T-helper 17 cell (primary cell): ENCODE data around the gene CNGA1. TPM values are rescaled to one million over a fixed set of nuclear protein-coding genes. Genes with fewer than 3 reads are reported as not detected.
A peak's percentile ranks its signal among the peaks of the same experiment; 100 is the strongest.

Experiments
- ATAC-seq: fragments of 150-1000 bp; cut with Tn5 transposase; 2 replicates; pipeline ENCODE4 v1.10.0; 2021; ENCODE audit warnings: mild to moderate bottlenecking, moderate library complexity
- DNase-seq, 3 donors: peaks; one replicate each; pipeline versions ENCODE4 v3.0.0 to v3.0.0-alpha.2; 2020 to 2021
- H3K9me3 ChIP-seq: one replicate; pipeline ENCODE4 v1.7.0; 2013; ENCODE audit warnings: low read length, mild to moderate bottlenecking; ENCODE audit not compliant: control insufficient read depth, poor library complexity, severe bottlenecking
- H3K27ac Mint-ChIP-seq: one replicate; pipeline ENCODE4 v1.8.0; 2022; ENCODE audit warnings: mild to moderate bottlenecking, moderate library complexity, mixed read lengths
- H3K27me3 Mint-ChIP-seq: one replicate; pipeline ENCODE4 v1.8.0; 2022; ENCODE audit warnings: mixed read lengths
- H3K36me3 Mint-ChIP-seq: one replicate; pipeline ENCODE4 v1.8.0; 2022; ENCODE audit warnings: low read depth, mixed read lengths
- H3K4me1 Mint-ChIP-seq: one replicate; pipeline ENCODE4 v1.8.0; 2022; ENCODE audit warnings: mild to moderate bottlenecking, mixed read lengths
- H3K4me3 Mint-ChIP-seq: one replicate; pipeline ENCODE4 v1.8.0; 2022; ENCODE audit warnings: mild to moderate bottlenecking, moderate library complexity, mixed read lengths
- total RNA-seq, 4 donors: library from RNA in 2 of 4; stranded (reverse) in 2 of 4; gene quantifications; one replicate each; pipeline ENCODE4 v1.2.3 and lab custom pipeline; 2022 to 2026

The CNGA1 gene
- total RNA-seq (not detected), total RNA-seq (lab: John Stamatoyannopoulos, UW) (0 reads per million in 2 donors)

GRCh38 chr4:48016141-48017107 is at the start of gene CNGA1, which contains the start of gene NIPAL1:
TSS of gene CNGA1 (minus strand) at chr4:48016681. CDS start at chr4:47952689, 63,992 bp downstream.
TSS of gene NIPAL1 (plus strand) at chr4:48016772. CDS start at chr4:48016840, 68 bp downstream.
- ATAC-seq (peak; percentile 97), DNase-seq (peak; percentile 42 to 65 (median 56))
- peak within 1 kb of the TSS; percentile 93 for H3K4me3 Mint-ChIP-seq
- H3K9me3 ChIP-seq = no peaks in the 10 kb centered on the region
- H3K4me1 Mint-ChIP-seq = peaks cover 11% of the 10 kb centered on the region
- peaks cover 2% of the 10 kb centered on the region for H3K36me3 Mint-ChIP-seq
- peaks cover 32% of the 10 kb centered on the region for H3K27me3 Mint-ChIP-seq
- H3K27ac Mint-ChIP-seq = peak within 1 kb of the TSS; percentile 34

- Mint-ChIP-seq H3K27ac (no peak overlapping the region), H3K27me3 (no peaks in the 10 kb centered on the region), H3K36me3 (peaks cover 4% of the 10 kb centered on the region), H3K4me1 (no peaks in the 10 kb centered on the region), H3K4me3 (no peak overlapping the region)
- no peak for ATAC-seq
- H3K9me3 ChIP-seq = peaks cover 2% of the 10 kb centered on the region
- DNase-seq = no peak
These were observed 49.1 kb upstream of the CNGA1 start for GRCh38 chr4:48065587-48066052.

DNA sequence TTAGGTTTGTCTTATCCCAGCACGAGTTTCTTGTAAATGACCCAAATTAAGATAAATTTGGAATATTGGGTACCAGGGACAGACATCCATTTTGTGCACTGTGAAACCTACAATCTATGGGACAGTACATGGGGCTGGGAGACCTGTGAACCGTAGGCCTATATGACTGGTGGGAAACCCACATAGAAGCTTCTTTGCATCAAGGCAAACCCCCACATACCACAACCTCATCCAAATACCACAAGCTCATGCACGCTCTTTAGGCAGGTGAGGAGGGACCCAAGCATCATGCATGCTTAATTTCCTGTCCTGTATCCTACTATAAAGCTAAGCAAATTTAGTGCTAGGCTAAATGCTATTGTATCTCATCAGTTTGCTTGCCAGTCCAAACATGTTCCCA is 47.9 kb upstream of the CNGA1 start:
- H3K4me1 Mint-ChIP-seq = peaks cover 2% of the 10 kb centered on the region
- DNase-seq (no peak), ATAC-seq (no peak)
- peaks cover 2% of the 10 kb centered on the region for H3K9me3 ChIP-seq
- H3K36me3 Mint-ChIP-seq = peaks cover 4% of the 10 kb centered on the region
- no peak overlapping the region for H3K27ac Mint-ChIP-seq
- no peak overlapping the region for H3K4me3 Mint-ChIP-seq
- no peaks in the 10 kb centered on the region for H3K27me3 Mint-ChIP-seq

GRCh38 chr4:48058617-48059530 is 42.4 kb upstream of the CNGA1 start:
- H3K36me3 Mint-ChIP-seq = peaks cover 2% of the 10 kb centered on the region
- H3K9me3 ChIP-seq = no peaks in the 10 kb centered on the region
- ATAC-seq = peak; percentile 64
- DNase-seq = no peak
- no peaks in the 10 kb centered on the region for H3K27me3 Mint-ChIP-seq
- H3K4me1 Mint-ChIP-seq = peaks cover 6% of the 10 kb centered on the region
- H3K27ac Mint-ChIP-seq = peak overlapping the region; percentile 4
- no peak overlapping the region for H3K4me3 Mint-ChIP-seq

DNA sequence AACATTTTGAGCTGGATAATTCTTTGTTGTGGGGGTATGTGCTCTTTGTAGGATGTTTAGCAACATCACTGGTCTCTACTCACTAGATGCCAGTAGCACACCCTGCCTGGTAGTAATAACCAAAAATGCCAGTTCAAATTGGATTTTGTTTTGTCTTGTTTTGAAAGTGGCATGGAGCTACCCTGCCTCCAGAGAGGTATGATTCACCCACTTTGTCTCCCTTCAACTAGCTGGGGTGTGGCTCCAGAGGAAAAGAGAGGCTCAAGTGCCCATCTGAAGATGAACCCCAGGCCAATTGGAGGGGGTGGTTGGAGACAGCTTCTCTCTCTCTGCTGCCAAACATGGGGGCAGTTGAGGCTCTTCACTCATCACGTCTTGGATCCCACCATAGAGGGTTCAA is 34.6 kb upstream of the CNGA1 start:
- Mint-ChIP-seq H3K4me1 (peaks cover 19% of the 10 kb centered on the region), H3K27ac (no peak overlapping the region), H3K4me3 (no peak overlapping the region), H3K36me3 (no peaks in the 10 kb centered on the region), H3K27me3 (peaks cover 16% of the 10 kb centered on the region)
- DNase-seq = no peak
- H3K9me3 ChIP-seq = no peaks in the 10 kb centered on the region
- no peak for ATAC-seq

DNA sequence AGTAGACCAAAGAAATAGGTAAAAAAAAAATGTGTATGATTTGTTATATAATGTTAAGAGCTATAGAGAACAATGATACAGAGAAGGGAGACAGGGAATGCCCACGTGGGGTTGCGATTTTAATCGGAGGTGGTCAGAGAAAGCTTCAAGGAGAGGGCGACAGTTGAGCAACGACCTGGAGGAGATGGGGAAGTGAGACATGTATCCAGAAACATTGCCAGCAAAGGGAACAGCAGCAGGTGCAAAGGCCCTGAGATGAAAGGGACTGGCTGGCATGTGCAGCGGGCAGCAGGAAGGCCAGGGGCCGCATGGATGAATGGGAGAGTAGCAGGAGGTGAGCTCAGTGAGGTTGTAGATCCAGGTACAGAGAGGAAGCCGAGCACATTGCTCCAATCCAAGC is 33.0 kb upstream of the CNGA1 start:
- DNase-seq (no peak), ATAC-seq (no peak)
- no peak overlapping the region for H3K4me3 Mint-ChIP-seq
- H3K27me3 Mint-ChIP-seq = peaks cover 29% of the 10 kb centered on the region
- H3K36me3 Mint-ChIP-seq = no peaks in the 10 kb centered on the region
- no peaks in the 10 kb centered on the region for H3K9me3 ChIP-seq
- no peak overlapping the region for H3K27ac Mint-ChIP-seq
- peaks cover 26% of the 10 kb centered on the region for H3K4me1 Mint-ChIP-seq

- Mint-ChIP-seq H3K4me1 (peaks cover 35% of the 10 kb centered on the region), H3K27me3 (peaks cover 34% of the 10 kb centered on the region), H3K36me3 (no peaks in the 10 kb centered on the region), H3K4me3 (peak overlapping the region; percentile 36), H3K27ac (peak overlapping the region; percentile 47)
- no peaks in the 10 kb centered on the region for H3K9me3 ChIP-seq
- ATAC-seq (peak; percentile 20), DNase-seq (no peak)
These were observed 31.4 kb upstream of the CNGA1 start for GRCh38 chr4:48047896-48048295.

- peaks cover 40% of the 10 kb centered on the region for H3K4me1 Mint-ChIP-seq
These were observed 31.0 kb upstream of the CNGA1 start for GRCh38 chr4:48047421-48047844.

GRCh38 chr4:48046059-48046458 is 29.6 kb upstream of the CNGA1 start:
- Mint-ChIP-seq H3K36me3 (no peaks in the 10 kb centered on the region), H3K27me3 (peaks cover 47% of the 10 kb centered on the region), H3K4me1 (peaks cover 40% of the 10 kb centered on the region), H3K4me3 (peak overlapping the region; percentile 90), H3K27ac (no peak overlapping the region)
- DNase-seq = no peak
- no peak for ATAC-seq
- H3K9me3 ChIP-seq = no peaks in the 10 kb centered on the region

More at GRCh38 chr4:48047421-48047844, 31.0 kb upstream of the CNGA1 start:
- peak overlapping the region; percentile 90 for H3K4me3 Mint-ChIP-seq
- H3K36me3 Mint-ChIP-seq = no peaks in the 10 kb centered on the region
- H3K27ac Mint-ChIP-seq = peak overlapping the region; percentile 47
- DNase-seq (peak in 1 of 3 donors; percentile 4), ATAC-seq (peak; percentile 87)
- H3K27me3 Mint-ChIP-seq = peaks cover 38% of the 10 kb centered on the region
- no peaks in the 10 kb centered on the region for H3K9me3 ChIP-seq

DNA sequence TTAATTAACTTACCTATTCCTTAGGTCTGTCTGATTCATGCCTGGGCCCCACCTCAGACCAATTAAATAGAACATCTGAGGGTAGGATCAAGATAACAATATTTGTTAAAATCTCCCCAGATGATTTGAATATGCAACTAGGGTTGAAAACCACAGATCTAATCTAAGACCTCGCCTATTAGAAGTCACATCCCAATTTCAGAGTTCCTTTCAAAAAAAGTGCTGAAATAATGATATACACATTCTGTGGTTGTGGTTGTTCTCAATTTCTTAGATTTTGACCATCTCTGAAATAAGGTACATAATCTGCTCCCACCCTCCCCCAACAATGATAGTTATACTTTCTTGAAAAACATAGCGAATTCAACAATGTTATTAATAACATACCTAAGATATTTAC is 27.8 kb upstream of the CNGA1 start:
- ATAC-seq = peak; percentile 14
- Mint-ChIP-seq H3K4me3 (no peak overlapping the region), H3K4me1 (peaks cover 37% of the 10 kb centered on the region), H3K27ac (peak overlapping the region; percentile 9), H3K27me3 (peaks cover 47% of the 10 kb centered on the region), H3K36me3 (no peaks in the 10 kb centered on the region)
- DNase-seq = no peak
- H3K9me3 ChIP-seq = no peaks in the 10 kb centered on the region

- no peaks in the 10 kb centered on the region for H3K9me3 ChIP-seq
- ATAC-seq (no peak), DNase-seq (no peak)
- Mint-ChIP-seq H3K36me3 (no peaks in the 10 kb centered on the region), H3K27me3 (peaks cover 47% of the 10 kb centered on the region), H3K27ac (peak overlapping the region; percentile 9), H3K4me1 (peaks cover 36% of the 10 kb centered on the region), H3K4me3 (no peak overlapping the region)
These were observed 27.0 kb upstream of the CNGA1 start for GRCh38 chr4:48043504-48043903.

DNA sequence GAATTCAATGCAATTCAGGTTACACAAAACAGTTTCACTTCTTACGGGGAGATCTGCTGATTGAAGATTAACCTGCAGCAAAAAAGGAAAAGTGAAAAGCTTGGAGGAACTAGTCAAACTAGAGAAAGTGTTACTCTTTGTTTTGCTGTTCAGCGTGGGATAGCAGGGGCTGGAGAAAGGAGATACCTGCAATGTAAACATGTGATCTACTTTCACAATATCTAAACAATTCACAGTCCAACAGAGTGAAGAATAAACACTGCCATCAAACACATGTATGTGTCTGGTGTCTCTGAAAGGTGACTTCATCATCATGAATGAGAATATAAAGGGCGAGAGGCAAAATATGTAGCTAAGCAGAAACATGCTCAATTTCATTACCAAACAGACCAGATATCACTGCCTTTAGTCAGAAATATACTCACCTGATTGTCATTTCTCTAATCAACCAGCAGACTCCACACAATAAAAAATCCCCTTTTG is 26.5 kb upstream of the CNGA1 start:
- H3K27me3 Mint-ChIP-seq = peaks cover 47% of the 10 kb centered on the region
- peak overlapping the region; percentile 9 for H3K27ac Mint-ChIP-seq
- ATAC-seq = no peak
- DNase-seq = no peak
- H3K36me3 Mint-ChIP-seq = no peaks in the 10 kb centered on the region
- H3K9me3 ChIP-seq = no peaks in the 10 kb centered on the region
- H3K4me3 Mint-ChIP-seq = no peak overlapping the region
- H3K4me1 Mint-ChIP-seq = peaks cover 33% of the 10 kb centered on the region
